Islet of Langerhans (tissue), 1 donor: Measurements from ENCODE around the gene LGSN.
"Not testable (repeated sequence)": the region's sequence is repeated elsewhere in the genome, so short reads cannot be mapped to it uniquely, and the experiment has no call there.

Experiments used
- FAIRE-seq: peaks from one replicate; lab custom pipeline; 2011; peaks lifted over from hg19 to GRCh38; lab: Jason Lieb, UNC

The LGSN gene

GRCh38 chr6:63236398-63236817, 83.4 kb downstream of the LGSN start:
- FAIRE-seq = no peak

- FAIRE-seq = not testable (repeated sequence)
Observed at GRCh38 chr6:63230511-63230910, 89.3 kb downstream of the LGSN start.

- FAIRE-seq = not testable (repeated sequence)
Observed at GRCh38 chr6:63230027-63230426, 89.8 kb downstream of the LGSN start.

GRCh38 chr6:63227928-63228894, 91.6 kb downstream of the LGSN start:
- FAIRE-seq = not testable (repeated sequence)

- not testable (repeated sequence) for FAIRE-seq
Observed at GRCh38 chr6:63225987-63226386, 93.8 kb downstream of the LGSN start.
